Measurements from ENCODE around the gene UBE3B. TPM values are rescaled to one million over a fixed set of nuclear protein-coding genes. Genes with fewer than 3 reads are reported as not detected.

The UBE3B gene
- total RNA-seq, 4 donors from 2014 or later: 53.2 to 94.1 (median 61.6) TPM

DNA sequence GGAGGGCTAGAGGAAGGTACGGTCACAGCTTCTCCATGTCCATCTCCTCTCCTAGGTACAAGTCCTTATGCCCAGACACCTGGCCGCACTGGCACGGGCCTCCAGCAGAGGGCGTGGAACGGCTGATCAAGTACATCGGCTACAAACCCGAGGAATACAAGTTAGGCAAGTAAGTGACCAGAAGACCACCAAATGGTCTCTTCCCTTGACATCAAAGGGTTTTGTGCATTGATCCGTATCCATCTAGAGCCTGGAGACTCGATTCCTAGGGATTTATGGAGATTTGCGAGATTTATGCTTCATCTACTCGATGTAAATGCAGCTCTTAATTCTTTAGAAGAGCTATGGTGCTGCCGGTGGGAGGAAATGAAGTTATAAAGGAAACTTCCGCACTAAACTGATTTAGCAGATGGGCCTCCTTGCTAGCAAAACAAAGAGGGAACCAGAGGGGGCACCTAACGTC lies 44.6 kb upstream of the UBE3B start:
- DNase-seq (ENCODE audit: low spot score in 2 of 2): peak; percentile 88
- 51% methylated on average over 11 of the region's 14 CpGs for WGBS
- peak; percentile 10 to 76 for TF ChIP-seq CTCF (IDR thresholded peaks at IDR 0.05)
- no peak for TF ChIP-seq POLR2A (IDR thresholded peaks at IDR 0.05)
- no peak for TF ChIP-seq POLR2AphosphoS5 (IDR thresholded peaks at IDR 0.05)
- no peaks in the 10 kb centered on the region for H3K9me3 ChIP-seq
- peaks cover 5% of the 10 kb centered on the region for H3K4me1 ChIP-seq
- no peak overlapping the region for H3K4me3 ChIP-seq
- H3K36me3 ChIP-seq: no peaks in the 10 kb centered on the region
- no peak overlapping the region for H3K27ac ChIP-seq
- H3K27me3 ChIP-seq: no peaks in the 10 kb centered on the region

- no peak overlapping the region for H3K27ac ChIP-seq
- WGBS: 79% methylated on average over 4 of the region's 4 CpGs
- TF ChIP-seq POLR2AphosphoS5 (IDR thresholded peaks at IDR 0.05) (no peak), CTCF (IDR thresholded peaks at IDR 0.05) (peak in 1 of 2 donors; percentile 32)
Observed at GRCh38 chr12:109433618-109434017, 43.8 kb upstream of the UBE3B start.

GRCh38 chr12:109434582-109434981 lies 42.9 kb upstream of the UBE3B start:
- no peak overlapping the region for H3K27ac ChIP-seq
- no peak for DNase-seq (ENCODE audit: low spot score in 2 of 2)
- no peaks in the 10 kb centered on the region for H3K36me3 ChIP-seq

More at GRCh38 chr12:109433618-109434017, 43.8 kb upstream of the UBE3B start:
- Histone ChIP-seq H3K4me1 (peaks cover 5% of the 10 kb centered on the region), H3K36me3 (no peaks in the 10 kb centered on the region), H3K9me3 (no peaks in the 10 kb centered on the region), H3K4me3 (no peak overlapping the region), H3K27me3 (no peaks in the 10 kb centered on the region)
- DNase-seq (ENCODE audit: low spot score in 2 of 2): no peak

DNA sequence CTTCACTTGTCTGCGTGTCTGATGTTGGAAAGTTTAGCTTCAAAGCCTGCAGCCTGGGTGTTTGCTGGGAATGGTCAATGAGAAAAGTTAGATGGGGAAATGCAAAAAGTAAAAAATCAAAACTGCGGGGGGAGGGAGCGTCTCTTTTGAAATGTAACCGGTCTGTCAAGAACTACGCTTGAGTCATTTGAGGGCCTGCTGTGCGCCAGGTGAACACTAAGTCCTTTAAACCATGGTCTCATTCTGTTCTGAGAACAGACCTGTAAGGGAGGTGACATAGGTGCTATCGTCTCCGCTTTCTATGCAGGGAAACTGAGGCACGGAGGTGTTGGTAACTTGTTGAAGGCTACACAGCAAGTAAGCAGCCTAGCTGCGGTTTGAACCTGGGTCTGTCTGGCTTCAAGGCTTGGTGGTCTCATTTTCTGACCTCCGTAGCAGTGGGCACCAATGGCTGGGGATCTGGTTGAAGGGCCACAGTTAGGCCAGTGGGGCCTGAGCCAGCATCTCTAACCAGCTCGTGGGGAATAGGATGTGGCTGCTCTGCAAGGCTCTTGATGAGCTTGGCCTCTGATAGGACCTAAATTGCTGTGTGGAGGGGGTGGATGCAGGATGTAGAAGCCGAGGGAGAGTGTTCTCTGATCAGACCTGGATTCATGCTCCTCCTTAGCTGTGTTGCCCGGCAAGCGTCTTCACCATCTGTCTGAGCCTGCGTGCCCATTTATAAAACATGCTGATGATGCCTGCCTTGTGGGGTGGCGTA lies 41.8 kb upstream of the UBE3B start:
- Histone ChIP-seq H3K4me3 (no peak overlapping the region), H3K27ac (no peak overlapping the region), H3K9me3 (no peaks in the 10 kb centered on the region), H3K4me1 (peaks cover 5% of the 10 kb centered on the region), H3K27me3 (no peaks in the 10 kb centered on the region), H3K36me3 (no peaks in the 10 kb centered on the region)
- WGBS: 65% methylated on average over 17 of the region's 17 CpGs
- no peak for TF ChIP-seq EP300 (IDR thresholded peaks at IDR 0.05)
- TF ChIP-seq CTCF (IDR thresholded peaks at IDR 0.05): no peak
- TF ChIP-seq POLR2AphosphoS5 (IDR thresholded peaks at IDR 0.05): no peak
- TF ChIP-seq POLR2A (IDR thresholded peaks at IDR 0.05): no peak
- no peak for DNase-seq (ENCODE audit: low spot score in 2 of 2)

More at GRCh38 chr12:109434582-109434981, 42.9 kb upstream of the UBE3B start:
- H3K9me3 ChIP-seq: no peaks in the 10 kb centered on the region
- peaks cover 5% of the 10 kb centered on the region for H3K4me1 ChIP-seq
- no peak overlapping the region for H3K4me3 ChIP-seq
- WGBS: 79% methylated on average over 7 of the region's 7 CpGs
- H3K27me3 ChIP-seq: no peaks in the 10 kb centered on the region
- no peak for TF ChIP-seq EP300 (IDR thresholded peaks at IDR 0.05)
- no peak for TF ChIP-seq POLR2A (IDR thresholded peaks at IDR 0.05)
- TF ChIP-seq POLR2AphosphoS5 (IDR thresholded peaks at IDR 0.05): no peak
- no peak for TF ChIP-seq CTCF (IDR thresholded peaks at IDR 0.05)

DNA sequence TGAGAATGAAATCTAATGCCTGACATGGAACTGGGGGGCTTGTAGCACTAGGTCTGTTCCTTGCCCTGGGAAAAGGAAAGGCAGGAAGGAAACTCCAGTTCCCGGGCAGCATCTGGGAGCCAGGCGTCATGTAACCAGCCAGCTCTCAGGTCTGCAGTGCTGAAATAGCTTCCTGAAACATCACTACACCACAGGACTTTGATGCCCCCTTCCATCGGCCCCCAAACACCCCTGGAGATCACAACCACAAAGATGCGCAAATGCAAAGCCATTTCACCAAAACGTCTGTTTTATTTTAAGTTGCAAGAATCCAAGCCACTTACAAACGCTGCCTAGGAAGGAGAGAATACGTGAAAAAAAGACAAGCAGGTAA lies 41.3 kb upstream of the UBE3B start:
- H3K9me3 ChIP-seq: no peaks in the 10 kb centered on the region
- no peak for DNase-seq (ENCODE audit: low spot score in 2 of 2)
- TF ChIP-seq POLR2AphosphoS5 (IDR thresholded peaks at IDR 0.05) (no peak), EP300 (IDR thresholded peaks at IDR 0.05) (no peak), CTCF (IDR thresholded peaks at IDR 0.05) (no peak), POLR2A (IDR thresholded peaks at IDR 0.05) (no peak)
- 63% methylated on average over 7 of the region's 7 CpGs for WGBS
- no peaks in the 10 kb centered on the region for H3K27me3 ChIP-seq
- H3K36me3 ChIP-seq: no peaks in the 10 kb centered on the region
- H3K4me1 ChIP-seq: peaks cover 8% of the 10 kb centered on the region
- H3K4me3 ChIP-seq: no peak overlapping the region
- H3K27ac ChIP-seq: no peak overlapping the region
